GM12878 (cell line): ENCODE results near the gene SPRY1. TPM values are rescaled to one million over a fixed set of nuclear protein-coding genes. Genes with fewer than 3 reads are reported as not detected.

Source experiments
- ATAC-seq: fragments of 200-7000 bp; cut with Tn5 transposase; 3 replicates; pipeline ENCODE4 v1.9.1; 2020; ENCODE audit warnings: mild to moderate bottlenecking, moderate library complexity
- BruUV-seq: library from RNA; stranded (reverse); fragments of 400-500 nt; replicated peaks from 2 replicates; lab custom pipeline; 2021; lab: Mats Ljungman, UMichigan
- CTCF ChIA-PET: fragments of 300-600 bp; sonication (Branson Sonifier 250); formaldehyde crosslinking; extraction: SDS; loops from one replicate; lab custom pipeline; 2021; ENCODE audit warnings: inconsistent platforms; lab: Yijun Ruan, JAX
- POLR2A ChIA-PET: fragments of 350-600 bp; formaldehyde crosslinking; extraction: SDS; loops from one replicate; lab custom pipeline; 2021; ENCODE audit warnings: inconsistent platforms; lab: Charles Lee
- RAD21 ChIA-PET: fragments of 300-600 bp; sonication (Branson Sonifier 250); formaldehyde crosslinking; loops from one replicate; lab custom pipeline; 2023; ENCODE audit warnings: antibody characterized with exemption; ENCODE audit not compliant: unreplicated experiment; lab: Charles Lee
- SMC1A ChIA-PET: fragments of 300-600 bp; sonication (Branson Sonifier 250); formaldehyde crosslinking; loops from one replicate; lab custom pipeline; 2023; ENCODE audit not compliant: unreplicated experiment, uncharacterized antibody; lab: Charles Lee
- DNase-seq: peaks from one replicate; pipeline ENCODE4 v3.0.0-alpha.2; 2011; ENCODE audit warnings: low read depth, low spot score
- FAIRE-seq: peaks from 3 replicates; lab custom pipeline; 2011; peaks lifted over from hg19 to GRCh38; lab: Jason Lieb, UNC
- H2AFZ ChIP-seq: 2 replicates; pipeline ENCODE4 v1.6.0; 2011; ENCODE audit warnings: low read depth, low read length, control low read depth; ENCODE audit not compliant: control insufficient read depth
- H3K27ac ChIP-seq: 2 replicates; pipeline ENCODE4 v1.5.1; 2011; ENCODE audit warnings: control low read depth; ENCODE audit not compliant: control insufficient read depth, insufficient read depth
- H3K27me3 ChIP-seq, 2 experiments: replicated peaks in 1 of 2; 2 replicates each; pipeline versions ENCODE4 v1.6.0 to v1.6.1; 2011; ENCODE audit warnings: low read length in 1 of 2; ENCODE audit not compliant: control insufficient read depth in 2 of 2, insufficient read depth in 2 of 2
- H3K36me3 ChIP-seq, 2 experiments: 2 replicates each; pipeline ENCODE4 v1.5.1; 2011; ENCODE audit warnings: low read length in 1 of 2; ENCODE audit not compliant: control insufficient read depth in 2 of 2, insufficient read depth in 2 of 2
- H3K4me1 ChIP-seq: 2 replicates; pipeline ENCODE4 v1.6.1; 2011; ENCODE audit warnings: mild to moderate bottlenecking, low read length, moderate library complexity, mixed read lengths; ENCODE audit not compliant: control insufficient read depth, insufficient read depth
- H3K4me2 ChIP-seq: 2 replicates; pipeline ENCODE4 v1.6.0; 2011; ENCODE audit warnings: control low read depth; ENCODE audit not compliant: control insufficient read depth, insufficient read depth
- H3K4me3 ChIP-seq: fragments of 200-600 bp; sonication (generic); 2 replicates; pipeline ENCODE4 v1.5.1; 2016
- H3K79me2 ChIP-seq: 2 replicates; pipeline ENCODE4 v1.6.0; 2011; ENCODE audit warnings: low read length; ENCODE audit not compliant: control insufficient read depth, insufficient read depth
- H3K9ac ChIP-seq: 2 replicates; pipeline ENCODE4 v1.8.0; 2011; ENCODE audit warnings: low read length, control low read depth, mixed read lengths; ENCODE audit not compliant: control insufficient read depth, insufficient read depth
- H3K9me3 ChIP-seq: replicated peaks from 3 replicates; pipeline ENCODE4 v1.5.1; 2011; ENCODE audit warnings: mild to moderate bottlenecking, low read length; ENCODE audit not compliant: control insufficient read depth, insufficient read depth
- H4K20me1 ChIP-seq: 2 replicates; pipeline ENCODE4 v1.6.0; 2011; ENCODE audit not compliant: control insufficient read depth, insufficient read depth
- SIX5 ChIP-seq: IDR thresholded peaks from 2 replicates; pipeline ENCODE4 v1.6.1; 2011; ENCODE audit warnings: mild to moderate bottlenecking, low read depth, low read length, moderate library complexity; ENCODE audit not compliant: severe bottlenecking
- SMARCA5 ChIP-seq: fragments of 450-650 bp; IDR thresholded peaks from 2 replicates; pipeline ENCODE4 v1.6.1; 2017; ENCODE audit warnings: mild to moderate bottlenecking
- STAT3 ChIP-seq: IDR thresholded peaks from 2 replicates; pipeline ENCODE4 v1.6.1; 2011; ENCODE audit warnings: low read depth, low read length, improper control_type of control experiment
- ZNF274 ChIP-seq: IDR thresholded peaks from one replicate; pipeline ENCODE4 v1.8.0; 2011; ENCODE audit not compliant: insufficient read length, insufficient read depth
- ZNF622 ChIP-seq: fragments of 450-650 bp; IDR thresholded peaks from 2 replicates; pipeline ENCODE4 v1.6.1; 2017; ENCODE audit warnings: mild to moderate bottlenecking, inconsistent platforms
- WGBS: methylation state at CpG from one replicate; pipeline ENCODE4 v1.1.6; 2016; ENCODE audit warnings: low lambda C conversion rate; ENCODE audit not compliant: insufficient replicate concordance, insufficient coverage; ENCODE audit errors: missing lambda C conversion rate; 5-methylcytosine and 5-hydroxymethylcytosine counted together
- in situ Hi-C: fragments of 300-500 bp; cut with MboI; formaldehyde crosslinking; loops from 9 replicates; pipeline ENCODE4 v1.14.3; 2018; ENCODE audit warnings: mixed read lengths
- intact Hi-C: fragments of 100-400 bp; cut with micrococcal nuclease; formaldehyde crosslinking; loops from one replicate; pipeline ENCODE4 v1.14.2; 2022; ENCODE audit not compliant: unreplicated experiment
- polyA plus RNA-seq, 11 experiments: library from polyadenylated mRNA; depleted of rRNA in 4 of 11; unstranded in 6 of 11; stranded (reverse) in 5 of 11; fragments of >200 nt; fragmentation: Nextera tagmentation in 4 of 11; fragmentation: Illumina TruSeq in 1 of 11; extraction: Ambion mirVana in 4 of 11; extraction: Trizol in 1 of 11; gene quantifications; 1 replicate in 1 of 11; 2 replicates in 10 of 11; pipeline versions ENCODE4 v1.2.1 to v1.2.3, GENCODE V29; 2011 to 2016; ENCODE audit warnings: inconsistent platforms in 2 of 11, missing spikeins in 2 of 11, low read depth in 1 of 11
- total RNA-seq, 4 experiments: library from RNA; depleted of rRNA in 3 of 4; stranded (reverse); fragments of >200 nt in 3 of 4; fragmentation: Illumina TruSeq in 1 of 4; extraction: Trizol in 1 of 4; gene quantifications; 2 replicates each; pipeline versions ENCODE4 v1.2.1 to v1.2.3, GENCODE V29; 2013 to 2021
- TF ChIP-seq, protein P1 (sequence below): fragments of 450-650 bp; IDR thresholded peaks from 2 replicates; pipeline ENCODE4 v1.6.1; 2016; ENCODE audit warnings: mild to moderate bottlenecking
- TF ChIP-seq, protein P2 (sequence below): IDR thresholded peaks from 2 replicates; pipeline ENCODE4 v1.6.1; 2011; ENCODE audit warnings: low read depth, mild to moderate bottlenecking, low read length, moderate library complexity, borderline replicate concordance; ENCODE audit errors: extremely low read depth
- TF ChIP-seq, protein P3 (sequence below): IDR thresholded peaks from 2 replicates; pipeline ENCODE4 v1.6.1; 2011; ENCODE audit warnings: low read depth, low read length, improper control_type of control experiment, borderline replicate concordance

SPRY1 gene
- total and polyA plus RNA-seq, 10 of the 15 experiments (the other 5 are each of a cell fraction or from before 2014, with no cell fraction given): 0.05 to 5.7 (median 0.23) TPM; not detected in 2

DNA sequence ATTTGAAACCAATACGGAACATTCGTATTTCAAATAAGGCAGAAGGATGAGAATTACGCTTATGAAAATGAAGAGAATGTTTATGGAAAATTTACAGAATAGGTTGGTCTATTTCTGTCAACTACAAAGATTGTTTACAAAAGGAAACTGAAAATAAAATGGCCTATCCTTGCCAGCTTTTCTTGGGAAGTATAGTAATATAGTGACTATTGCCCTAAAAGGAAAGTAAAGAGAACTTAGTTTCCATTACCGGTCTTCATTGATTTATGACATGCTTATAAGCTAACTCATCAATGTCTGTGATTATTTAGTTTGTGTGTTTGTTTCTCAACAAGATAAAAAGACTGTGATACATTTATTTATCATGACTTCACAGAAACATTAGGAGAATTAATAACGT, 2.9 kb upstream of the SPRY1 start:
- no peak overlapping the region for H3K4me3 ChIP-seq
- H4K20me1 ChIP-seq: no peaks in the 10 kb centered on the region
- ATAC-seq: no peak
- no peaks in the 10 kb centered on the region for H3K9me3 ChIP-seq
- ChIA-PET RAD21 (interaction anchor here (0.6 to 7.8 kb wide), 4 partner anchors 9 to 266 kb away, joined by 3 to 60 read pairs (median 14); no protein-coding TSS in a partner anchor), CTCF (interaction anchor here (1.2 to 15.6 kb wide), 3 partner anchors 11 to 267 kb away, joined by 4 to 122 read pairs (median 24); no protein-coding TSS in a partner anchor), SMC1A (interaction anchor here (1.3 to 9.9 kb wide), 4 partner anchors 42 to 266 kb away, joined by 3 to 74 read pairs (median 12); no protein-coding TSS in a partner anchor)
- H3K27me3 ChIP-seq: peaks cover 6 to 11% of the 10 kb centered on the region in 2 experiments; a peak in 3 of 4 replicates
- no peak for FAIRE-seq
- no peak for DNase-seq
- H3K4me2 ChIP-seq: no peak overlapping the region
- no peak overlapping the region for H3K9ac ChIP-seq
- 0 out of 2 replicates have a peak, but pooled peaks cover 3% of the 10 kb centered on the region for H3K4me1 ChIP-seq
- no peaks in the 10 kb centered on the region for H3K36me3 ChIP-seq
- intact Hi-C loops: loop anchor here (10.0 kb wide), 2 partner anchors 381 to 931 kb away; no protein-coding TSS in a partner anchor
- no TSS peak for BruUV-seq
- no peak for TF ChIP-seq STAT3
- no peak for TF ChIP-seq SMARCA5
- TF ChIP-seq, protein P1, sequence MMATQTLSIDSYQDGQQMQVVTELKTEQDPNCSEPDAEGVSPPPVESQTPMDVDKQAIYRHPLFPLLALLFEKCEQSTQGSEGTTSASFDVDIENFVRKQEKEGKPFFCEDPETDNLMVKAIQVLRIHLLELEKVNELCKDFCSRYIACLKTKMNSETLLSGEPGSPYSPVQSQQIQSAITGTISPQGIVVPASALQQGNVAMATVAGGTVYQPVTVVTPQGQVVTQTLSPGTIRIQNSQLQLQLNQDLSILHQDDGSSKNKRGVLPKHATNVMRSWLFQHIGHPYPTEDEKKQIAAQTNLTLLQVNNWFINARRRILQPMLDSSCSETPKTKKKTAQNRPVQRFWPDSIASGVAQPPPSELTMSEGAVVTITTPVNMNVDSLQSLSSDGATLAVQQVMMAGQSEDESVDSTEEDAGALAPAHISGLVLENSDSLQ: no peak
- no peak for TF ChIP-seq ZNF622
- TF ChIP-seq SIX5: no peak
- TF ChIP-seq, protein P2, sequence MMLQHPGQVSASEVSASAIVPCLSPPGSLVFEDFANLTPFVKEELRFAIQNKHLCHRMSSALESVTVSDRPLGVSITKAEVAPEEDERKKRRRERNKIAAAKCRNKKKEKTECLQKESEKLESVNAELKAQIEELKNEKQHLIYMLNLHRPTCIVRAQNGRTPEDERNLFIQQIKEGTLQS: no peak
- TF ChIP-seq, protein P3, sequence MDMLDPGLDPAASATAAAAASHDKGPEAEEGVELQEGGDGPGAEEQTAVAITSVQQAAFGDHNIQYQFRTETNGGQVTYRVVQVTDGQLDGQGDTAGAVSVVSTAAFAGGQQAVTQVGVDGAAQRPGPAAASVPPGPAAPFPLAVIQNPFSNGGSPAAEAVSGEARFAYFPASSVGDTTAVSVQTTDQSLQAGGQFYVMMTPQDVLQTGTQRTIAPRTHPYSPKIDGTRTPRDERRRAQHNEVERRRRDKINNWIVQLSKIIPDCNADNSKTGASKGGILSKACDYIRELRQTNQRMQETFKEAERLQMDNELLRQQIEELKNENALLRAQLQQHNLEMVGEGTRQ: no peak
- no peak for TF ChIP-seq ZNF274
- TF ChIP-seq, all 136 proteins: peak for 0
- 84% methylated on average over 5 of the region's 5 CpGs for WGBS
- Histone ChIP-seq H3K27ac (no peak overlapping the region), H3K79me2 (no peaks in the 10 kb centered on the region), H2AFZ (no peak overlapping the region)
- POLR2A ChIA-PET: no interaction called here
- in situ Hi-C loops: loop anchor here (5.0 kb wide), 1 partner anchor 264 kb away; no protein-coding TSS in a partner anchor
